Endodermal cell (in vitro differentiated cells): ENCODE measurements around the gene LPIN3. TPM values are rescaled to one million over a fixed set of nuclear protein-coding genes. Genes with fewer than 3 reads are reported as not detected.

ENCODE experiments used
- DNase-seq: peaks from one replicate; pipeline ENCODE4 v3.0.0-alpha.2; 2017
- H3K27ac ChIP-seq: 2 replicates; pipeline ENCODE4 v1.5.1; 2013; ENCODE audit warnings: mild to moderate bottlenecking, low read depth, low read length, moderate library complexity
- H3K27me3 ChIP-seq: 2 replicates; pipeline ENCODE4 v1.6.1; 2013; ENCODE audit warnings: mild to moderate bottlenecking, low read length, moderate library complexity; ENCODE audit not compliant: insufficient read depth, control insufficient read depth, poor library complexity, severe bottlenecking
- H3K36me3 ChIP-seq: 2 replicates; pipeline ENCODE4 v1.7.0; 2013; ENCODE audit warnings: mild to moderate bottlenecking, low read length, moderate library complexity; ENCODE audit not compliant: control insufficient read depth, insufficient read depth
- H3K4me1 ChIP-seq: one replicate; pipeline ENCODE4 v1.7.0; 2013; ENCODE audit warnings: low read length; ENCODE audit not compliant: control insufficient read depth, insufficient read depth
- H3K4me3 ChIP-seq: 2 replicates; pipeline ENCODE4 v1.5.1; 2013; ENCODE audit warnings: mild to moderate bottlenecking, low read length, moderate library complexity
- H3K9ac ChIP-seq: 2 replicates; pipeline ENCODE4 v1.6.1; 2013; ENCODE audit warnings: mild to moderate bottlenecking, low read length, moderate library complexity; ENCODE audit not compliant: poor library complexity, severe bottlenecking; ENCODE audit errors: extremely low read depth
- H3K9me3 ChIP-seq: 2 replicates; pipeline ENCODE4 v1.6.1; 2013; ENCODE audit warnings: mild to moderate bottlenecking, low read length, moderate library complexity; ENCODE audit not compliant: control insufficient read depth
- H3K27ac Mint-ChIP-seq: 2 replicates; pipeline ENCODE4 v1.8.0; 2020; ENCODE audit warnings: mixed read lengths
- H3K27me3 Mint-ChIP-seq: 2 replicates; pipeline ENCODE4 v1.8.0; 2021; ENCODE audit warnings: mild to moderate bottlenecking, mixed read lengths; ENCODE audit not compliant: insufficient read depth
- H3K36me3 Mint-ChIP-seq: 2 replicates; pipeline ENCODE4 v1.8.0; 2020; ENCODE audit warnings: low read depth, mixed read lengths
- H3K4me1 Mint-ChIP-seq: 2 replicates; pipeline ENCODE4 v1.8.0; 2020; ENCODE audit warnings: mixed read lengths
- H3K4me3 Mint-ChIP-seq: 2 replicates; pipeline ENCODE4 v1.8.0; 2020; ENCODE audit warnings: mild to moderate bottlenecking, moderate library complexity, mixed read lengths
- H3K9me3 Mint-ChIP-seq: 2 replicates; pipeline ENCODE4 v1.8.0; 2020; ENCODE audit warnings: mild to moderate bottlenecking, mixed read lengths
- CTCF ChIP-seq: fragments of 200-600 bp; sonication (generic); conservative IDR thresholded peaks from 2 replicates; pipeline ENCODE4 v1.5.0; 2021; ENCODE audit warnings: antibody characterized with exemption, mild to moderate bottlenecking
- WGBS, 2 experiments: methylation state at CpG; one replicate each; pipeline versions ENCODE4 v1.1.5 to v1.1.7; 2013; ENCODE audit warnings: missing lambda C conversion rate in 2 of 2, mixed read lengths in 1 of 2; ENCODE audit not compliant: insufficient coverage in 1 of 2, insufficient read length in 1 of 2; 5-methylcytosine and 5-hydroxymethylcytosine counted together
- total RNA-seq, 2 donors: library from RNA; stranded (reverse); fragmentation: NEBNext Ultra II Directional in 1 of 2; extraction: Animal tissue kit (Norgen Biotek cat#: 25700) in 1 of 2; gene quantifications; 2 replicates in 1 of 2; 3 replicates in 1 of 2; pipeline ENCODE4 v1.2.1, GENCODE V29; 2021

LPIN3 gene
- total RNA-seq, 2 donors from 2014 or later = 13.1 to 13.2 TPM

GRCh38 chr20:41371371-41371770, 30.8 kb downstream of the LPIN3 start:
- Mint-ChIP-seq H3K27me3 (peaks cover 41% of the 10 kb centered on the region), H3K36me3 (no peaks in the 10 kb centered on the region), H3K4me1 (peaks cover 6% of the 10 kb centered on the region), H3K4me3 (no peak overlapping the region), H3K9me3 (peaks cover 20% of the 10 kb centered on the region), H3K27ac (no peak overlapping the region)
- no peaks in the 10 kb centered on the region for H3K9me3 ChIP-seq
- no peak overlapping the region for H3K27ac ChIP-seq
- H3K4me1 ChIP-seq = no peaks in the 10 kb centered on the region
- H3K27me3 ChIP-seq = peaks cover 29% of the 10 kb centered on the region
- TF ChIP-seq CTCF = no peak
- H3K4me3 ChIP-seq = no peak overlapping the region
- no peak overlapping the region for H3K9ac ChIP-seq
- DNase-seq = no peak
- WGBS, 2 experiments = 90 to 94% methylated on average over 4 of the region's 4 CpGs
- no peaks in the 10 kb centered on the region for H3K36me3 ChIP-seq

GRCh38 chr20:41373251-41373783, 32.7 kb downstream of the LPIN3 start:
- Mint-ChIP-seq H3K4me1 (no peaks in the 10 kb centered on the region), H3K9me3 (peaks cover 20% of the 10 kb centered on the region), H3K4me3 (no peak overlapping the region), H3K36me3 (no peaks in the 10 kb centered on the region), H3K27me3 (peaks cover 30% of the 10 kb centered on the region), H3K27ac (no peak overlapping the region)
- Histone ChIP-seq H3K4me3 (no peak overlapping the region), H3K27ac (no peak overlapping the region), H3K36me3 (no peaks in the 10 kb centered on the region), H3K27me3 (peaks cover 12% of the 10 kb centered on the region), H3K9me3 (no peaks in the 10 kb centered on the region), H3K9ac (no peak overlapping the region), H3K4me1 (no peaks in the 10 kb centered on the region)
- no peak for DNase-seq
- TF ChIP-seq CTCF = no peak
- 84 to 90% methylated on average over 8 to 11 of the region's 11 CpGs for WGBS, 2 experiments

- Histone ChIP-seq H3K9me3 (no peaks in the 10 kb centered on the region), H3K36me3 (no peaks in the 10 kb centered on the region), H3K27ac (no peak overlapping the region), H3K27me3 (peaks cover 7% of the 10 kb centered on the region), H3K9ac (no peak overlapping the region), H3K4me1 (no peaks in the 10 kb centered on the region), H3K4me3 (no peak overlapping the region)
- 90 to 91% methylated on average over 6 to 9 of the region's 9 CpGs for WGBS, 2 experiments
- H3K27ac Mint-ChIP-seq = no peak overlapping the region
- H3K36me3 Mint-ChIP-seq = no peaks in the 10 kb centered on the region
- no peak for DNase-seq
- no peaks in the 10 kb centered on the region for H3K4me1 Mint-ChIP-seq
- peaks cover 24% of the 10 kb centered on the region for H3K27me3 Mint-ChIP-seq
- no peak overlapping the region for H3K4me3 Mint-ChIP-seq
- no peak for TF ChIP-seq CTCF
- peaks cover 20% of the 10 kb centered on the region for H3K9me3 Mint-ChIP-seq
These were observed 33.6 kb downstream of the LPIN3 start for GRCh38 chr20:41373931-41374920.
